PC-9 (cell line): ENCODE results near the gene SVEP1.

ENCODE experiments used
- CTCF ChIP-seq: fragments of 200-600 bp; sonication (generic); conservative IDR thresholded peaks from 2 replicates; pipeline ENCODE4 v1.6.1; 2017; ENCODE audit warnings: mixed run types, antibody characterized with exemption, mild to moderate bottlenecking, moderate library complexity
- EZH2 ChIP-seq: fragments of 200-600 bp; sonication (generic); IDR thresholded peaks from 2 replicates; pipeline ENCODE4 v1.8.0; 2017; ENCODE audit warnings: antibody characterized with exemption, low read depth

GRCh38 chr9:110606179-110606790 is 26.7 kb upstream of the SVEP1 start:
- TF ChIP-seq CTCF (no peak), EZH2 (no peak)
